ENCODE results near the gene TMEM217. TPM values are rescaled to one million over a fixed set of nuclear protein-coding genes. Genes with fewer than 3 reads are reported as not detected.
A peak's percentile ranks its signal among the peaks of the same experiment; 100 is the strongest.

The TMEM217 gene
- total RNA-seq, 1 donor: 3.3 TPM

- H3K27ac ChIP-seq (ENCODE audit: low read depth, low read length): peak overlapping the region; percentile 87
- peak overlapping the region; percentile 47 for H2AFZ ChIP-seq (ENCODE audit: low read length)
- no peaks in the 10 kb centered on the region for H3K27me3 ChIP-seq (ENCODE audit: insufficient read depth, low read length)
- TF ChIP-seq CTCF (IDR thresholded peaks at IDR 0.05; ENCODE audit: extremely low read depth, low read depth, low read length): peak; percentile 24
- peaks cover 33% of the 10 kb centered on the region for H3K36me3 ChIP-seq (ENCODE audit: insufficient read depth, low read length)
- H3K9me3 ChIP-seq (ENCODE audit: low read depth, low read length): no peaks in the 10 kb centered on the region
- H4K20me1 ChIP-seq (ENCODE audit: insufficient read depth, low read length): peaks cover 21% of the 10 kb centered on the region
- peak; percentile 88 for DNase-seq (ENCODE audit: insufficient read length, low spot score, missing footprints)
- peaks cover 25% of the 10 kb centered on the region for H3K4me1 ChIP-seq (ENCODE audit: insufficient read depth, low read length)
- H3K79me2 ChIP-seq (ENCODE audit: insufficient read depth, low read length): peaks cover 22% of the 10 kb centered on the region
- H3K4me2 ChIP-seq (ENCODE audit: insufficient read depth, low read length): peak overlapping the region; percentile 88
- H3K4me3 ChIP-seq (ENCODE audit: insufficient read depth, low read length): peak overlapping the region; percentile 91
Measured at GRCh38 chr6:37170273-37171200, 87.4 kb downstream of the TMEM217 start.

GRCh38 chr6:37169496-37170272 is 88.3 kb downstream of the TMEM217 start, which contains the start of gene PIM1:
Gene PIM1, plus strand, starts transcription at chr6:37170152. Its CDS starts 424 bp downstream, at chr6:37170576.
- no peaks in the 10 kb centered on the region for H3K27me3 ChIP-seq (ENCODE audit: insufficient read depth, low read length)
- peaks cover 25% of the 10 kb centered on the region for H3K36me3 ChIP-seq (ENCODE audit: insufficient read depth, low read length)
- peak; percentile 100 for DNase-seq (ENCODE audit: insufficient read length, low spot score, missing footprints)
- no peak for TF ChIP-seq CTCF (IDR thresholded peaks at IDR 0.05; ENCODE audit: extremely low read depth, low read depth, low read length)
- H3K79me2 ChIP-seq (ENCODE audit: insufficient read depth, low read length): peaks cover 22% of the 10 kb centered on the region
- H3K4me3 ChIP-seq (ENCODE audit: insufficient read depth, low read length): peak within 1 kb of the TSS; percentile 91
- H3K4me2 ChIP-seq (ENCODE audit: insufficient read depth, low read length): peak within 1 kb of the TSS; percentile 91
- H3K9me3 ChIP-seq (ENCODE audit: low read depth, low read length): no peaks in the 10 kb centered on the region
- H3K27ac ChIP-seq (ENCODE audit: low read depth, low read length): peak within 1 kb of the TSS; percentile 88
- H3K4me1 ChIP-seq (ENCODE audit: insufficient read depth, low read length): peaks cover 25% of the 10 kb centered on the region
- H4K20me1 ChIP-seq (ENCODE audit: insufficient read depth, low read length): peaks cover 18% of the 10 kb centered on the region
- H2AFZ ChIP-seq (ENCODE audit: low read length): peak within 1 kb of the TSS; percentile 47

DNA sequence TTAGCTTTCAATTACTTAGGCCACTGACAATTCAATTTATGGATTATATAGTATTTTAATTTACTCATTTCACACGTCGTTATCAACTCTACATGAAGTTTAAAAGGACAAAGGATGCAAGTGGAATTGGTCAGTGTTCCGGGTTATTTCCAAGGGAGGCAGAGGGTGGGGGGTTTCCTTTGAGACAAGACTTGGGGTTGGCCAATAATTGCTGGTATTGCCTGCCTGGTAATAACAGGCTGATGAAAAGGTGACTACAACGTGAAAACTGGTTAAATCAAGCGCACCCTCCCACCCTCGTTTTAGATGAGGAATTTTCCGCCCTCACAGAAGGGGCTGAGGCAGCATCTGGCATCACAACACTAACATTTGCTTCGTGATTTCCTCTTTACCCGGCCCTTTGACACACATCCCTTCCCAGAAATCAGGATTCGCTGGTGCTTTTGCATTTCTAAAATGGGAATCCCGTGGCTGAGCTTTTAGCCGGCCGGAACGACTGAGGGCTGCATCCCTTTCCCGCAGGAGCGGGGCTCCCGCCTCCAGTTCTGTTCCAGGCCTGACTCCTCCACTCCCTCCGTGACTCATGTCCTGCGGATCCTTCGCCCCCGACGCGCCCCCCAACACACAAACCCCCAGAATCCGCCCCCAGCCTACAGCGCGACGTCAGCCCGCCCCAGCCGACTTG is 89.0 kb downstream of the TMEM217 start:
- peak; percentile 97 for DNase-seq (ENCODE audit: insufficient read length, low spot score, missing footprints)

More for the DNA sequence above, 89.0 kb downstream of the TMEM217 start:
- Histone ChIP-seq H3K4me3 (ENCODE audit: insufficient read depth, low read length) (peak overlapping the region; percentile 75), H3K27me3 (ENCODE audit: insufficient read depth, low read length) (no peaks in the 10 kb centered on the region), H3K4me2 (ENCODE audit: insufficient read depth, low read length) (peak overlapping the region; percentile 91), H3K4me1 (ENCODE audit: insufficient read depth, low read length) (peaks cover 25% of the 10 kb centered on the region), H4K20me1 (ENCODE audit: insufficient read depth, low read length) (peaks cover 17% of the 10 kb centered on the region), H3K36me3 (ENCODE audit: insufficient read depth, low read length) (peaks cover 17% of the 10 kb centered on the region), H3K9me3 (ENCODE audit: low read depth, low read length) (no peaks in the 10 kb centered on the region), H3K27ac (ENCODE audit: low read depth, low read length) (peak overlapping the region; percentile 88), H3K79me2 (ENCODE audit: insufficient read depth, low read length) (peaks cover 22% of the 10 kb centered on the region), H2AFZ (ENCODE audit: low read length) (peak overlapping the region; percentile 35)
- TF ChIP-seq CTCF (IDR thresholded peaks at IDR 0.05; ENCODE audit: extremely low read depth, low read depth, low read length): no peak
